IMR-90 (cell line): ENCODE data around the gene CLPX. TPM values are rescaled to one million over a fixed set of nuclear protein-coding genes. Genes with fewer than 3 reads are reported as not detected.

Experiments used
- ATAC-seq: fragments of 200-7000 bp; cut with Tn5 transposase; 2 replicates; pipeline ENCODE4 v1.9.1; 2020; ENCODE audit warnings: low read depth, mild to moderate bottlenecking, moderate library complexity
- BruUV-seq: library from RNA; stranded (reverse); fragments of 400-500 nt; replicated peaks from 2 replicates; lab custom pipeline; 2021; lab: Mats Ljungman, UMichigan
- CTCF ChIA-PET: fragments of 300-600 bp; formaldehyde crosslinking; extraction: SDS; loops from one replicate; lab custom pipeline; 2021; ENCODE audit warnings: antibody characterized with exemption; lab: Yijun Ruan, JAX
- POLR2A ChIA-PET: fragments of 300-600 bp; sonication (Branson Sonifier 250); formaldehyde crosslinking; loops from one replicate; lab custom pipeline; 2022; ENCODE audit warnings: antibody characterized with exemption; ENCODE audit not compliant: unreplicated experiment; lab: Charles Lee
- DNase-seq: peaks from one replicate; pipeline ENCODE4 v3.0.0; 2013
- H2AFZ ChIP-seq: replicated peaks from 2 replicates; pipeline ENCODE3; 2013; ENCODE audit warnings: low read length, mild to moderate bottlenecking; ENCODE audit not compliant: poor library complexity
- H2AK5ac ChIP-seq: 2 replicates; pipeline ENCODE4 v1.6.1; 2013; ENCODE audit warnings: low read depth, low read length, inconsistent platforms
- H2AK9ac ChIP-seq: replicated peaks from 2 replicates; pipeline ENCODE3; 2013; ENCODE audit warnings: mild to moderate bottlenecking, low read depth, low read length, moderate library complexity; ENCODE audit not compliant: poor library complexity
- H2BK120ac ChIP-seq: 2 replicates; pipeline ENCODE4 v1.6.1; 2013; ENCODE audit warnings: low read depth, low read length, inconsistent platforms
- H2BK15ac ChIP-seq: 3 replicates; pipeline ENCODE4 v1.6.1; 2013; ENCODE audit warnings: low read depth, low read length, inconsistent platforms
- H2BK20ac ChIP-seq: 2 replicates; pipeline ENCODE4 v1.6.1; 2013; ENCODE audit warnings: low read depth, mild to moderate bottlenecking, inconsistent platforms, low read length, moderate library complexity
- H2BK5ac ChIP-seq: 2 replicates; pipeline ENCODE4 v1.6.1; 2013; ENCODE audit warnings: mild to moderate bottlenecking, low read depth, low read length, inconsistent platforms; ENCODE audit not compliant: poor library complexity, severe bottlenecking
- H3K14ac ChIP-seq: replicated peaks from 2 replicates; pipeline ENCODE4 v1.6.1; 2013; ENCODE audit warnings: low read depth, low read length, inconsistent platforms
- H3K18ac ChIP-seq: 2 replicates; pipeline ENCODE4 v1.6.1; 2013; ENCODE audit warnings: low read depth, low read length, control low read depth
- H3K23ac ChIP-seq: 2 replicates; pipeline ENCODE4 v1.6.1; 2013; ENCODE audit warnings: low read depth, low read length, inconsistent platforms
- H3K27ac ChIP-seq: 2 replicates; pipeline ENCODE4 v1.5.1; 2013; ENCODE audit warnings: mild to moderate bottlenecking, control low read depth, low read length; ENCODE audit not compliant: insufficient read depth
- H3K27me3 ChIP-seq: 2 replicates; pipeline ENCODE4 v1.6.1; 2013; ENCODE audit warnings: low read length; ENCODE audit not compliant: control insufficient read depth, insufficient read depth
- H3K36me3 ChIP-seq: 2 replicates; pipeline ENCODE4 v1.6.1; 2013; ENCODE audit warnings: low read length, mixed read lengths; ENCODE audit not compliant: control insufficient read depth, insufficient read depth
- H3K4ac ChIP-seq: 2 replicates; pipeline ENCODE4 v1.6.1; 2013; ENCODE audit warnings: low read depth, low read length, inconsistent platforms
- H3K4me1 ChIP-seq: 2 replicates; pipeline ENCODE4 v1.6.1; 2013; ENCODE audit warnings: low read length, mixed read lengths; ENCODE audit not compliant: control insufficient read depth, insufficient read depth
- H3K4me2 ChIP-seq: 2 replicates; pipeline ENCODE4 v1.6.1; 2013; ENCODE audit warnings: low read depth, mild to moderate bottlenecking, control low read depth, low read length, moderate library complexity
- H3K4me3 ChIP-seq: 2 replicates; pipeline ENCODE4 v1.5.1; 2013; ENCODE audit warnings: low read depth, mild to moderate bottlenecking, control low read depth, low read length, moderate library complexity; ENCODE audit not compliant: insufficient read depth
- H3K56ac ChIP-seq: 2 replicates; pipeline ENCODE4 v1.6.1; 2013; ENCODE audit warnings: low read length, inconsistent platforms; ENCODE audit not compliant: insufficient read depth; ENCODE audit errors: extremely low read depth
- H3K79me1 ChIP-seq, 2 experiments: 2 replicates each; pipeline ENCODE4 v1.6.1; 2013; ENCODE audit warnings: low read length in 2 of 2, inconsistent platforms in 1 of 2, low read depth in 1 of 2
- H3K9ac ChIP-seq: 2 replicates; pipeline ENCODE4 v1.6.1; 2013; ENCODE audit warnings: low read depth, low read length, control low read depth
- H3K9me1 ChIP-seq: 2 replicates; pipeline ENCODE4 v1.6.1; 2013; ENCODE audit warnings: low read length, inconsistent platforms; ENCODE audit not compliant: insufficient read depth
- H3K9me3 ChIP-seq: 2 replicates; pipeline ENCODE4 v1.6.1; 2013; ENCODE audit warnings: low read length; ENCODE audit not compliant: control insufficient read depth, insufficient read depth
- H4K20me1 ChIP-seq: 2 replicates; pipeline ENCODE4 v1.6.1; 2013; ENCODE audit warnings: low read length, inconsistent platforms; ENCODE audit not compliant: insufficient read depth
- H4K5ac ChIP-seq: 2 replicates; pipeline ENCODE4 v1.6.1; 2013; ENCODE audit warnings: mild to moderate bottlenecking, low read depth, low read length, control low read depth
- H4K8ac ChIP-seq, 2 experiments: 2 replicates each; pipeline ENCODE4 v1.6.1; 2013; ENCODE audit warnings: low read depth in 2 of 2, low read length in 2 of 2, control low read depth in 1 of 2, inconsistent platforms in 1 of 2
- H4K91ac ChIP-seq: 2 replicates; pipeline ENCODE4 v1.6.1; 2013; ENCODE audit warnings: low read depth, low read length, inconsistent platforms; ENCODE audit not compliant: insufficient read depth
- BHLHE40 ChIP-seq: fragments of 150-350 bp; IDR thresholded peaks from 2 replicates; pipeline ENCODE4 v1.6.1; 2016; ENCODE audit warnings: mild to moderate bottlenecking, low read depth, low read length
- CEBPB ChIP-seq: IDR thresholded peaks from 2 replicates; pipeline ENCODE4 v1.6.1; 2012; ENCODE audit warnings: low read depth, low read length, improper control_type of control experiment
- CHD1 ChIP-seq: IDR thresholded peaks from 2 replicates; pipeline ENCODE4 v1.6.1; 2012; ENCODE audit warnings: low read depth, low read length, improper control_type of control experiment
- CTCF ChIP-seq: conservative IDR thresholded peaks from 2 replicates; pipeline ENCODE4 v1.5.1; 2012; ENCODE audit warnings: mild to moderate bottlenecking, low read depth, low read length, improper control_type of control experiment
- ELK1 ChIP-seq: fragments of 150-350 bp; IDR thresholded peaks from 2 replicates; pipeline ENCODE4 v1.6.1; 2016; ENCODE audit warnings: low read depth, mild to moderate bottlenecking, low read length, moderate library complexity, borderline replicate concordance
- MAFK ChIP-seq: IDR thresholded peaks from 2 replicates; pipeline ENCODE4 v1.6.1; 2012; ENCODE audit warnings: low read depth, low read length, improper control_type of control experiment
- MAZ ChIP-seq: IDR thresholded peaks from 2 replicates; pipeline ENCODE4 v1.6.1; 2012; ENCODE audit warnings: low read depth, mild to moderate bottlenecking, low read length, improper control_type of control experiment, moderate library complexity, borderline replicate concordance
- MXI1 ChIP-seq: IDR thresholded peaks from 2 replicates; pipeline ENCODE4 v1.6.1; 2012; ENCODE audit warnings: low read depth, mild to moderate bottlenecking, low read length, moderate library complexity, borderline replicate concordance
- NFE2L2 ChIP-seq: fragments of 150-350 bp; IDR thresholded peaks from 2 replicates; pipeline ENCODE4 v1.6.1; 2016; ENCODE audit warnings: low read depth, mild to moderate bottlenecking, low read length
- POLR2A ChIP-seq: IDR thresholded peaks from 2 replicates; pipeline ENCODE4 v1.6.1; 2012; ENCODE audit warnings: mild to moderate bottlenecking, low read depth, low read length
- RAD21 ChIP-seq: IDR thresholded peaks from 2 replicates; pipeline ENCODE4 v1.6.1; 2012; ENCODE audit warnings: low read length, improper control_type of control experiment
- RCOR1 ChIP-seq: IDR thresholded peaks from 2 replicates; pipeline ENCODE4 v1.6.1; 2012; ENCODE audit warnings: mild to moderate bottlenecking, low read length, improper control_type of control experiment; ENCODE audit not compliant: insufficient replicate concordance
- SMC3 ChIP-seq: fragments of 150-350 bp; IDR thresholded peaks from 2 replicates; pipeline ENCODE4 v1.6.1; 2016; ENCODE audit warnings: low read depth, mild to moderate bottlenecking, antibody characterized with exemption, low read length, moderate library complexity
- USF2 ChIP-seq: fragments of 150-350 bp; IDR thresholded peaks from 2 replicates; pipeline ENCODE4 v1.6.1; 2017; ENCODE audit warnings: mild to moderate bottlenecking, antibody characterized with exemption, low read length, low read depth
- WGBS, 2 experiments: methylation state at CpG; one replicate each; pipeline versions ENCODE4 v1.1.5 to v1.1.7; 2013; ENCODE audit warnings: missing lambda C conversion rate in 2 of 2; ENCODE audit not compliant: insufficient read length in 1 of 2; ENCODE audit errors: extremely low coverage in 2 of 2; 5-methylcytosine and 5-hydroxymethylcytosine counted together
- dilution Hi-C: fragments of 300-500 bp; cut with HindIII; formaldehyde crosslinking; loops from one replicate; pipeline ENCODE4 v1.14.3; 2018; ENCODE audit warnings: low sequenced_read_pairs; ENCODE audit not compliant: unreplicated experiment
- in situ Hi-C: fragments of 300-500 bp; cut with MboI; formaldehyde crosslinking; loops from 3 replicates; pipeline ENCODE4 v1.14.3; 2019; ENCODE audit warnings: low sequenced_read_pairs, inconsistent platforms, mixed read lengths
- intact Hi-C: fragments of 100-400 bp; cut with micrococcal nuclease; formaldehyde crosslinking; loops from 2 replicates; pipeline ENCODE4 v1.10.0; 2022
- polyA plus RNA-seq, 3 experiments: library from polyadenylated mRNA; depleted of rRNA; stranded (reverse); fragments of >200 nt; gene quantifications; 2 replicates each; pipeline ENCODE4 v1.2.3, GENCODE V29; 2012; ENCODE audit warnings: low replicate concordance in 1 of 3
- total RNA-seq: library from RNA; depleted of rRNA; stranded (reverse); fragments of >200 nt; gene quantifications from 2 replicates; pipeline ENCODE4 v1.2.3, GENCODE V29; 2012

CLPX gene
- total and polyA plus RNA-seq, 2 of the 4 experiments (the other 2 are of a cell fraction): 25.8 to 26.9 TPM

- no peak overlapping the region for H3K9ac ChIP-seq
- H3K4ac ChIP-seq: no peak overlapping the region
- ChIA-PET POLR2A (no interaction called here), CTCF (interaction anchor here (0.7 kb wide), 1 partner anchor 39 kb away, joined by 3 read pairs; no protein-coding TSS in a partner anchor)
- dilution Hi-C loops (no loop called here), in situ Hi-C loops (no loop called here), intact Hi-C loops (no loop called here)
- no peak overlapping the region for H3K4me2 ChIP-seq
- H4K5ac ChIP-seq: no peak overlapping the region
- H3K23ac ChIP-seq: no peak overlapping the region
- DNase-seq: no peak
- no peak overlapping the region for H4K91ac ChIP-seq
- H3K79me1 ChIP-seq: no peaks in the 10 kb centered on the region
- no peak overlapping the region for H2AK9ac ChIP-seq
- no peak overlapping the region for H2BK15ac ChIP-seq
- H3K4me3 ChIP-seq: no peak overlapping the region
- H2AFZ ChIP-seq: no peak overlapping the region
- no peak overlapping the region for H3K56ac ChIP-seq
- H4K8ac ChIP-seq: no peak overlapping the region
- no peaks in the 10 kb centered on the region for H3K9me3 ChIP-seq
- no peak for ATAC-seq
- no peaks in the 10 kb centered on the region for H3K4me1 ChIP-seq
- 75% methylated on average over 3 of the region's 10 CpGs; no CpG with 5 or more reads in 1 of the 2 experiments for WGBS, 2 experiments
- no peak overlapping the region for H3K18ac ChIP-seq
- no peak overlapping the region for H2BK20ac ChIP-seq
- no peaks in the 10 kb centered on the region for H4K20me1 ChIP-seq
- no TSS peak for BruUV-seq
- no peak overlapping the region for H3K14ac ChIP-seq
- no peak overlapping the region for H2BK120ac ChIP-seq
- H3K9me1 ChIP-seq: no peaks in the 10 kb centered on the region
- peaks cover 22% of the 10 kb centered on the region for H3K27me3 ChIP-seq
- no peak overlapping the region for H3K27ac ChIP-seq
- no peak overlapping the region for H2BK5ac ChIP-seq
- no peaks in the 10 kb centered on the region for H3K36me3 ChIP-seq
- H2AK5ac ChIP-seq: no peak overlapping the region
- TF ChIP-seq ELK1: no peak
- no peak for TF ChIP-seq CHD1
- TF ChIP-seq SMC3: no peak
- TF ChIP-seq MAZ: no peak
- TF ChIP-seq BHLHE40: no peak
- no peak for TF ChIP-seq RAD21
- TF ChIP-seq POLR2A: no peak
- TF ChIP-seq CTCF: no peak
- no peak for TF ChIP-seq NFE2L2
- TF ChIP-seq USF2: no peak
- no peak for TF ChIP-seq RCOR1
- TF ChIP-seq CEBPB: no peak
- no peak for TF ChIP-seq MAFK
- TF ChIP-seq MXI1: no peak
These were observed 32.7 kb upstream of the CLPX start for GRCh38 chr15:65217526-65218482.
